Right atrium auricular region (tissue), 2 donors: ENCODE results near the gene SYT1. TPM values are rescaled to one million over a fixed set of nuclear protein-coding genes. Genes with fewer than 3 reads are reported as not detected.

Experiments used
- DNase-seq: peaks from one replicate; pipeline ENCODE4 v3.0.0-alpha.2; 2019; ENCODE audit warnings: low spot score
- H3K27ac ChIP-seq, 2 donors: fragments of 200-600 bp; sonication (generic); 1 replicate in 1 of 2; 2 replicates in 1 of 2; pipeline ENCODE4 v1.5.1; 2016 to 2019
- H3K27me3 ChIP-seq, 2 donors: fragments of 200-600 bp; sonication (generic); one replicate each; pipeline versions ENCODE4 v1.5.1 to v1.6.0; 2017 to 2019
- H3K36me3 ChIP-seq: fragments of 200-600 bp; sonication (generic); one replicate; pipeline ENCODE4 v1.5.1; 2016
- H3K4me1 ChIP-seq, 2 donors: fragments of 200-600 bp; sonication (generic); one replicate each; pipeline versions ENCODE4 v1.5.1 to v1.6.0; 2017 to 2019
- H3K4me3 ChIP-seq, 2 donors: fragments of 200-600 bp; sonication (generic); 1 replicate in 1 of 2; 2 replicates in 1 of 2; pipeline ENCODE4 v1.5.1; 2017 to 2019; ENCODE audit warnings: mild to moderate bottlenecking in 1 of 2, moderate library complexity in 1 of 2
- H3K9me3 ChIP-seq, 2 donors: fragments of 200-600 bp; sonication (generic); one replicate each; pipeline ENCODE4 v1.5.1; 2019
- CTCF ChIP-seq, 2 donors: fragments of 200-600 bp; sonication (generic); IDR thresholded peaks; one replicate each; pipeline ENCODE4 v1.5.1; 2019; ENCODE audit warnings: antibody characterized with exemption in 2 of 2
- total RNA-seq, 2 donors: library from RNA; depleted of rRNA; stranded (reverse); fragments of >200 nt; gene quantifications; one replicate each; pipeline ENCODE4 v1.1.0, GENCODE V29; 2016

The SYT1 gene
- total RNA-seq, 2 donors from 2014 or later: 0.16 TPM; not detected in 1

GRCh38 chr12:79187032-79187431 lies 322.5 kb downstream of the SYT1 start:
- DNase-seq: no peak
- H3K4me3 ChIP-seq: peak overlapping the region in 1 of 2 donors; percentile 12
- H3K9me3 ChIP-seq: no peaks in the 10 kb centered on the region
- H3K27ac ChIP-seq: no peak overlapping the region
- no peak for TF ChIP-seq CTCF (IDR thresholded peaks at IDR 0.05)
- H3K27me3 ChIP-seq: no peaks in the 10 kb centered on the region
- peaks cover 0 to 7% of the 10 kb centered on the region in 2 donors for H3K4me1 ChIP-seq
- no peaks in the 10 kb centered on the region for H3K36me3 ChIP-seq

DNA sequence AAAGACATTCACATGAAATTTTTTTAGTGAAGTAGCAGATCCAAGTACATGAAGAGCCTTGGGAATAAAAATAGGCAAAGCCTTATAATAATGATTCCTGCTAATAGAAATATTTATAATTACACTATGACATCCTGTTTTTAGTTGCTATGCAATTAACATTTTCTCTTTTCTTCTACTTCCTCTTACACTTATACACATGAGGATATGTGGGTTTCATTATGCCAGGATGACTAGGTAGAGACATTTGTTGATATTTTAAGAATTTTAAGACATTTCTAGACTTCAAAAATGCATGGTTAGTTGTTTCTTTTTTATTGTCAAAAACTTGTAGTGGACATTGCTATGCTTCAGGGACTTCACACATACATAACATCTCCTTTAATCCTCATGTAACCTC lies 326.8 kb downstream of the SYT1 start:
- no peak for DNase-seq
- H3K9me3 ChIP-seq: no peaks in the 10 kb centered on the region
- H3K36me3 ChIP-seq: no peaks in the 10 kb centered on the region
- TF ChIP-seq CTCF (IDR thresholded peaks at IDR 0.05): no peak
- peaks cover 0 to 7% of the 10 kb centered on the region in 2 donors for H3K4me1 ChIP-seq
- no peaks in the 10 kb centered on the region for H3K27me3 ChIP-seq
- no peak overlapping the region for H3K4me3 ChIP-seq
- H3K27ac ChIP-seq: no peak overlapping the region

- DNase-seq: no peak
- Histone ChIP-seq H3K9me3 (no peaks in the 10 kb centered on the region), H3K36me3 (no peaks in the 10 kb centered on the region), H3K27me3 (no peaks in the 10 kb centered on the region), H3K4me1 (no peaks in the 10 kb centered on the region), H3K4me3 (no peak overlapping the region), H3K27ac (no peak overlapping the region)
- TF ChIP-seq CTCF (IDR thresholded peaks at IDR 0.05): no peak
Observed at GRCh38 chr12:79194595-79194994, 330.0 kb downstream of the SYT1 start.

DNA sequence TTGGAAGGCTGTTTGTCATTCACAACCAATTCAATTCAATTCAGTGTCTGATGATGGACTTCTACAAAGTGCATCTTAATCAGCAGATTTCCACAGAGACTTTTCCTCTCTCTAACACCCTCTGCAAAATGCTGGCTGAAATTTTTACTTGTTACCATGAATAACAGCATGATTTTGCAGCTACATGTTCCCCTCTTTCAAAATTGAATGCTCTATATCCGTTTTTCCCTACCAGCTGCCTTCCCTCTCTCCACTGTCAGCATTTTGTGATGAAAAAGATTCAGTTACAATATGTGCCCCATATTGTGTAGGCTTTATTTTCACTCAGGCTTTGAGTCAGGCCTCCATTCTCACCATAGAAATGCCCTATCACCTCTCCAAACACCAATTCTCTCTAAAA lies 334.6 kb downstream of the SYT1 start:
- Histone ChIP-seq H3K36me3 (no peaks in the 10 kb centered on the region), H3K4me1 (no peaks in the 10 kb centered on the region), H3K27me3 (no peaks in the 10 kb centered on the region), H3K4me3 (no peak overlapping the region), H3K27ac (no peak overlapping the region), H3K9me3 (no peaks in the 10 kb centered on the region)
- no peak for DNase-seq
- no peak for TF ChIP-seq CTCF (IDR thresholded peaks at IDR 0.05)

DNA sequence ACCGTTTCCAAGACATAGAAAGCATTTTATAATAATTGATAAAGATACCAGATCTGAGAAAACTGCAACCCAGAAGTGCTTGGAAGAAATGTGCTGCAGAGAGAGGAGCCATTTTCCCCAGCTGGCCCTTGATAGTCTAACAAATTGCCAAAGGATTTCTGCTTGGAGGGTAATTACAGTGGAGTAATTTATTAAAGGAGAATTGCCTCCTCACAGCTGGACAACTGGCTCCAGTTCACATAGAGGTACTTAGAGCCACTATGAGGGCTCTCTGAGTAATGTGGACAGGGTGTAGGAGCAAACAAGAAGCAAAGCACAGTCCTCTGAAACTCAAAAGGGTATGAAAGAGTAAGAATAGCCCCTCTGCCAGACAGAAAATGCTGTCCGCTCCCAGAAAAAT lies 335.6 kb downstream of the SYT1 start:
- no peak for DNase-seq
- Histone ChIP-seq H3K36me3 (no peaks in the 10 kb centered on the region), H3K27me3 (no peaks in the 10 kb centered on the region), H3K9me3 (no peaks in the 10 kb centered on the region), H3K4me3 (no peak overlapping the region), H3K27ac (no peak overlapping the region), H3K4me1 (no peaks in the 10 kb centered on the region)
- no peak for TF ChIP-seq CTCF (IDR thresholded peaks at IDR 0.05)

- Histone ChIP-seq H3K27me3 (no peaks in the 10 kb centered on the region), H3K9me3 (no peaks in the 10 kb centered on the region), H3K36me3 (no peaks in the 10 kb centered on the region), H3K27ac (no peak overlapping the region), H3K4me1 (no peaks in the 10 kb centered on the region), H3K4me3 (no peak overlapping the region)
- no peak for TF ChIP-seq CTCF (IDR thresholded peaks at IDR 0.05)
- no peak for DNase-seq
Observed at GRCh38 chr12:79203058-79203647, 338.6 kb downstream of the SYT1 start.
